Smooth muscle cell (in vitro differentiated cells): ENCODE measurements around the gene CIAPIN1. TPM values are rescaled to one million over a fixed set of nuclear protein-coding genes. Genes with fewer than 3 reads are reported as not detected.

Experiments used
- DNase-seq: peaks from one replicate; lab custom pipeline; 2025; ENCODE audit not compliant: unreplicated experiment; lab: John Stamatoyannopoulos, UW
- H2AFZ ChIP-seq: fragments of 200-600 bp; sonication (generic); 2 replicates; pipeline ENCODE4 v1.6.0; 2016; ENCODE audit warnings: antibody characterized with exemption, low read depth, mild to moderate bottlenecking
- H3F3A ChIP-seq: fragments of 200-600 bp; sonication (generic); 2 replicates; pipeline ENCODE4 v1.6.0; 2017; ENCODE audit warnings: antibody characterized with exemption, low read depth
- H3K27ac ChIP-seq: fragments of 200-600 bp; sonication (generic); 2 replicates; pipeline ENCODE4 v1.5.1; 2016; ENCODE audit warnings: low read depth, mild to moderate bottlenecking
- H3K27me3 ChIP-seq: fragments of 200-600 bp; sonication (generic); 2 replicates; pipeline ENCODE4 v1.6.1; 2016; ENCODE audit warnings: low read depth, mild to moderate bottlenecking
- H3K36me3 ChIP-seq: fragments of 200-600 bp; sonication (generic); 2 replicates; pipeline ENCODE4 v1.5.1; 2016; ENCODE audit warnings: low read depth
- H3K4me1 ChIP-seq: fragments of 200-600 bp; sonication (generic); 2 replicates; pipeline ENCODE4 v1.5.1; 2016; ENCODE audit warnings: low read depth
- H3K4me2 ChIP-seq: fragments of 200-600 bp; sonication (generic); 2 replicates; pipeline ENCODE4 v1.6.0; 2016; ENCODE audit warnings: mild to moderate bottlenecking
- H3K4me3 ChIP-seq: fragments of 200-600 bp; sonication (generic); 2 replicates; pipeline ENCODE4 v1.5.1; 2016; ENCODE audit warnings: mild to moderate bottlenecking
- H3K79me2 ChIP-seq: fragments of 200-600 bp; sonication (generic); 2 replicates; pipeline ENCODE4 v1.6.0; 2016; ENCODE audit warnings: low read depth, mild to moderate bottlenecking
- H3K9ac ChIP-seq: fragments of 200-600 bp; sonication (generic); 2 replicates; pipeline ENCODE4 v1.6.0; 2016; ENCODE audit warnings: low read depth
- H3K9me3 ChIP-seq: fragments of 200-600 bp; sonication (generic); replicated peaks from 2 replicates; pipeline ENCODE4 v1.5.1; 2016; ENCODE audit warnings: low read depth
- H4K20me1 ChIP-seq: fragments of 200-600 bp; sonication (generic); 2 replicates; pipeline ENCODE4 v1.6.0; 2016; ENCODE audit warnings: low read depth
- CTCF ChIP-seq: fragments of 200-600 bp; sonication (generic); IDR thresholded peaks from 2 replicates; pipeline ENCODE4 v1.5.1; 2017; ENCODE audit warnings: borderline replicate concordance, mild to moderate bottlenecking, antibody characterized with exemption; ENCODE audit not compliant: insufficient read depth, poor library complexity, severe bottlenecking
- WGBS: methylation state at CpG from one replicate; pipeline ENCODE4 v1.1.7; 2016; ENCODE audit warnings: low lambda C conversion rate; 5-methylcytosine and 5-hydroxymethylcytosine counted together
- polyA plus RNA-seq: library from polyadenylated mRNA; unstranded; fragments of >200 nt; fragmentation: Nextera tagmentation; extraction: Ambion mirVana; gene quantifications from 2 replicates; pipeline ENCODE4 v1.2.1, GENCODE V29; 2016
- total RNA-seq: library from RNA; depleted of rRNA; stranded (reverse); fragments of >200 nt; gene quantifications from 2 replicates; pipeline ENCODE4 v1.2.3, GENCODE V29; 2014

Gene CIAPIN1
- total and polyA plus RNA-seq, 2 experiments from 2014 or later, result 36.6 to 58.1 TPM

GRCh38 chr16:57395026-57395425, 52.2 kb downstream of the CIAPIN1 start:
- Histone ChIP-seq H3K79me2 (no peaks in the 10 kb centered on the region), H2AFZ (no peak overlapping the region), H3K27ac (no peak overlapping the region), H3K4me3 (no peak overlapping the region), H3F3A (no peaks in the 10 kb centered on the region), H3K27me3 (no peaks in the 10 kb centered on the region), H4K20me1 (no peaks in the 10 kb centered on the region), H3K36me3 (no peaks in the 10 kb centered on the region), H3K9ac (no peak overlapping the region), H3K9me3 (no peaks in the 10 kb centered on the region), H3K4me2 (no peak overlapping the region), H3K4me1 (no peaks in the 10 kb centered on the region)
- WGBS, result 94% methylated on average over 5 of the region's 5 CpGs
- DNase-seq, result no peak
- no peak for TF ChIP-seq CTCF

GRCh38 chr16:57394444-57394843, 52.7 kb downstream of the CIAPIN1 start:
- 73% methylated on average over 7 of the region's 7 CpGs for WGBS

GRCh38 chr16:57392694-57393093, 54.5 kb downstream of the CIAPIN1 start:
- no peak for TF ChIP-seq CTCF
- Histone ChIP-seq H4K20me1 (no peaks in the 10 kb centered on the region), H3K36me3 (no peaks in the 10 kb centered on the region), H3K9ac (no peak overlapping the region), H3K79me2 (no peaks in the 10 kb centered on the region), H3K27me3 (no peaks in the 10 kb centered on the region), H3K4me1 (no peaks in the 10 kb centered on the region), H2AFZ (no peak overlapping the region), H3K4me3 (no peak overlapping the region), H3K4me2 (no peak overlapping the region), H3K27ac (no peak overlapping the region), H3F3A (no peaks in the 10 kb centered on the region), H3K9me3 (no peaks in the 10 kb centered on the region)
- 100% methylated on average over 1 of the region's 1 CpG for WGBS
- DNase-seq, result no peak

More at GRCh38 chr16:57394444-57394843, 52.7 kb downstream of the CIAPIN1 start:
- Histone ChIP-seq H2AFZ (no peak overlapping the region), H3K4me3 (no peak overlapping the region), H3K4me2 (no peak overlapping the region), H3K9ac (no peak overlapping the region), H3K36me3 (no peaks in the 10 kb centered on the region), H3K9me3 (no peaks in the 10 kb centered on the region), H3K27me3 (no peaks in the 10 kb centered on the region), H3K27ac (no peak overlapping the region), H4K20me1 (no peaks in the 10 kb centered on the region), H3K4me1 (no peaks in the 10 kb centered on the region), H3F3A (no peaks in the 10 kb centered on the region), H3K79me2 (no peaks in the 10 kb centered on the region)
- TF ChIP-seq CTCF, result no peak
- DNase-seq, result no peak

GRCh38 chr16:57391708-57392107, 55.5 kb downstream of the CIAPIN1 start:
- Histone ChIP-seq H3K27me3 (no peaks in the 10 kb centered on the region), H2AFZ (no peak overlapping the region), H3K79me2 (no peaks in the 10 kb centered on the region), H3K4me2 (no peak overlapping the region), H3K4me3 (no peak overlapping the region), H3K4me1 (no peaks in the 10 kb centered on the region), H3K27ac (no peak overlapping the region), H3K9ac (no peak overlapping the region), H3F3A (no peaks in the 10 kb centered on the region), H3K36me3 (no peaks in the 10 kb centered on the region), H3K9me3 (no peaks in the 10 kb centered on the region), H4K20me1 (no peaks in the 10 kb centered on the region)
- TF ChIP-seq CTCF, result no peak
- 94% methylated on average over 5 of the region's 5 CpGs for WGBS
- DNase-seq, result no peak
